ENCODE data around the gene DEPP1.

The DEPP1 gene

GRCh38 chr10:44965651-44966097 is 12.9 kb downstream of the DEPP1 start:
- no peak for DNase-seq (ENCODE audit: low read depth)

GRCh38 chr10:44965104-44965503 is 13.5 kb downstream of the DEPP1 start:
- no peak for DNase-seq (ENCODE audit: low read depth)

GRCh38 chr10:44963772-44964633 is 14.6 kb downstream of the DEPP1 start:
- DNase-seq (ENCODE audit: low read depth) = no peak

GRCh38 chr10:44962870-44963738 is 15.5 kb downstream of the DEPP1 start:
- DNase-seq (ENCODE audit: low read depth) = no peak

- no peak for DNase-seq (ENCODE audit: low read depth)
These were observed 16.5 kb downstream of the DEPP1 start for GRCh38 chr10:44961931-44962750.

GRCh38 chr10:44961230-44961571 is 17.4 kb downstream of the DEPP1 start:
- DNase-seq (ENCODE audit: low read depth) = no peak

GRCh38 chr10:44960482-44961229 is 18.0 kb downstream of the DEPP1 start:
- DNase-seq (ENCODE audit: low read depth) = no peak

- no peak for DNase-seq (ENCODE audit: low read depth)
These were observed 18.5 kb downstream of the DEPP1 start for GRCh38 chr10:44960088-44960460.

GRCh38 chr10:44959247-44960087 is 19.1 kb downstream of the DEPP1 start, which contains the start of gene RASSF4:
Gene RASSF4 (plus strand): TSS chr10:44959802. CDS start chr10:44970203, 10,401 bp downstream.
- DNase-seq (ENCODE audit: low read depth) = peak; percentile 83

GRCh38 chr10:44958898-44959246 is 19.7 kb downstream of the DEPP1 start:
- DNase-seq (ENCODE audit: low read depth) = no peak

- DNase-seq (ENCODE audit: low read depth) = no peak
These were observed 20.3 kb downstream of the DEPP1 start for GRCh38 chr10:44958196-44958897.

GRCh38 chr10:44956717-44957706 is 21.6 kb downstream of the DEPP1 start:
- DNase-seq (ENCODE audit: low read depth) = no peak

GRCh38 chr10:44956226-44956625 is 22.4 kb downstream of the DEPP1 start:
- DNase-seq (ENCODE audit: low read depth) = no peak

GRCh38 chr10:44955413-44956070 is 23.1 kb downstream of the DEPP1 start:
- no peak for DNase-seq (ENCODE audit: low read depth)

GRCh38 chr10:44954962-44955361 is 23.6 kb downstream of the DEPP1 start:
- no peak for DNase-seq (ENCODE audit: low read depth)

- no peak for DNase-seq (ENCODE audit: low read depth)
These were observed 24.6 kb downstream of the DEPP1 start for GRCh38 chr10:44954042-44954441.

GRCh38 chr10:44952779-44953231 is 25.8 kb downstream of the DEPP1 start:
- DNase-seq (ENCODE audit: low read depth) = no peak

Measured in stimulated activated CD8-positive, alpha-beta memory T cell treated with anti-CD3 and anti-CD28 coated beads, Interleukin-15, amount 100 ng/mL, for 1 hour (primary cell).